GM23248 (cell line): Measurements from ENCODE around the gene ARFGEF3.

ENCODE experiments used
- EZH2 ChIP-seq: fragments of 200-600 bp; sonication (generic); IDR thresholded peaks from 2 replicates; pipeline ENCODE4 v1.6.1; 2018; ENCODE audit warnings: antibody characterized with exemption, mild to moderate bottlenecking; ENCODE audit not compliant: insufficient read depth, poor library complexity, severe bottlenecking
- EZH2phosphoT487 ChIP-seq: fragments of 200-600 bp; sonication (generic); IDR thresholded peaks from 2 replicates; pipeline ENCODE4 v1.6.1; 2018; ENCODE audit warnings: antibody characterized with exemption, moderate library complexity, mild to moderate bottlenecking, low read depth; ENCODE audit not compliant: insufficient read depth

GRCh38 chr6:138307816-138308730 is 146.3 kb downstream of the ARFGEF3 start:
- TF ChIP-seq EZH2 (no peak), EZH2phosphoT487 (no peak)
